NCI-H2171 treated with DMSO at 0.1 percent for 48 hours (cell line): ENCODE data around the gene ISLR.

ENCODE experiments used
- DNase-seq: peaks from one replicate; lab custom pipeline; 2025; lab: John Stamatoyannopoulos, UW

Gene ISLR

DNA sequence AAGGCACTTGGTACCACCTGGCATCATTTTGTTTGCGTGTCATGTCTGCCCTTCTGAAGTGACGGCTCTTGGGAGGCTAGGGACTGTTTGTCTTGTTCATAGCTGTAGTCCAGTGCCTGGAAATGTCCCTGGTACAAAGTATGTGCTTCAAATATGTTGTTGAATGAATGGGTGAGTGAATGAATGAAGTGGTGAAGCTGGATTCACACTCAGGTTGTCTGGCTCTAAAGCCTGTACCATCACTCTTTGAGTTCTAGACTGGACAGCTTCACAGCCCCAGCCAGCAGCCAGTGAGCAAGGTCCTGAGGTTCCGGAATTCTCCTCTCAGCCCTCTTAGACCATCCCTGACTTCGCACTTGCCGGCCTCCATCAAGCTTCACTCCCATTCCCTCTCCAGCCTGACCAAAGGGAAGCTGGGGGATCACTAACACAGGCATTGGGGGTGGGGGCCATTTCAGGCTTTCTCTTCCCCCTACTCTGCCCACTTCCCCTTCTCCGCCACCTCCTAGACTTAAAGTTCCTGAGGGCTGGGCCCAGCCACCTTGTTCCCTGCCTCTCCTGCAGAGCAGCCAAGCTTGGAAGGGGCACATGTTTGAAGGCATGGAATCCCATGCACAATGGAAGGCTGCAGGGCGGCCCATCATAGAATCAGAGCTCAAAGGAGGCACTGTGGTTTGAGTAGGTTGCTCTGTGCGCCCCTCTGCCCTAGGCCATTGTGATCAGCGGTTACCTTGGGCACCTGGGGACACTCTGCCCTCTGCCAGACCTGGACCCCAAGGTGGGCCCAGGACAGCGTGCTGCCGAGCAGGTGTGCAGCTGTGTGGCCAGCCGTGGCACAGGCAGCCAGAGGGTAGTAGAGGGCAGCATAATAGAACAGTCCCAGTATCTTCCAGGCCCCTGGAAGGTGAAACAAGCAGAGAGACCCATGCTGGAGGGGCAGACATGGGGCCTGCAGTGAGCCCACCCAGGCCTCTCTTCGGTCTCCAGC is 21.4 kb downstream of the ISLR start:
- no peak for DNase-seq

DNA sequence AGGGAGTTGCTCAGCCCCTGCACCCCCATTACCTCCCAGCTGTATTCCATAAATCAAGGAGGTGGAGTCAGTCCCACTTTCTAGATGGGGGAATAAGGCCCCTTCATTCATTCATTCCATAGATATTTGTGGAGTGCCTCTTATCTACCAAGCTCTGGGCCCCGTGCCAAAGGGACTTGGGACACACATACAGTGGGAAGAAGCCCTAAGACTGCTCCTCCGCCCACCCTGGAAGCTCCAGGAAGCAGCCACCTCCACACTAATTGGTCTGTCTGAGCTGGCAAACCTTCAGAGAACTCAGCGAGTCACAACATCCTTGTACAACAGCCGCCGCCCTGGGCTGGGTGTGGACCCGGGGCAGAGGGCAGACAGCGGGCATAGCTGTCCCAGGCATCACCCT is 22.7 kb downstream of the ISLR start:
- no peak for DNase-seq

- no peak for DNase-seq
These were observed 23.9 kb downstream of the ISLR start for GRCh38 chr15:74197176-74197965.

DNA sequence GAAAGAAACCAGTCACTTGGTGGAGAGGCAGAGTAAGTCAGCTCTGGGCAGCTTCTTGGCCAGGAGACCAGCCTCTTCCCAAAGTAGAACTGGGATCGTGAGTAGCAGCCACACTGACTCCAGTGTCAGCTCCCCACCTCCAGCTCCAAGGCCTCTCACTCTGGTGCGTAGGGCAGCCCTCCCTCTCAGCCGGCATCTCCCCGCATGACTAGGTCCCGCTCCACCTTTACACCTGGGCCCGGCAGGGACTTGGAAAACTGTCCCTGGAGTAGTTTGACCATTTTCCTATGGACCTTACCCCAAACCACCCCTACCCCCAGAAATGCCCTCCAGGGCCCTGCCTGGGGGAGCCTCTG is 25.8 kb downstream of the ISLR start:
- DNase-seq, result no peak

GRCh38 chr15:74200412-74200815 is 26.9 kb downstream of the ISLR start:
- DNase-seq, result no peak

DNA sequence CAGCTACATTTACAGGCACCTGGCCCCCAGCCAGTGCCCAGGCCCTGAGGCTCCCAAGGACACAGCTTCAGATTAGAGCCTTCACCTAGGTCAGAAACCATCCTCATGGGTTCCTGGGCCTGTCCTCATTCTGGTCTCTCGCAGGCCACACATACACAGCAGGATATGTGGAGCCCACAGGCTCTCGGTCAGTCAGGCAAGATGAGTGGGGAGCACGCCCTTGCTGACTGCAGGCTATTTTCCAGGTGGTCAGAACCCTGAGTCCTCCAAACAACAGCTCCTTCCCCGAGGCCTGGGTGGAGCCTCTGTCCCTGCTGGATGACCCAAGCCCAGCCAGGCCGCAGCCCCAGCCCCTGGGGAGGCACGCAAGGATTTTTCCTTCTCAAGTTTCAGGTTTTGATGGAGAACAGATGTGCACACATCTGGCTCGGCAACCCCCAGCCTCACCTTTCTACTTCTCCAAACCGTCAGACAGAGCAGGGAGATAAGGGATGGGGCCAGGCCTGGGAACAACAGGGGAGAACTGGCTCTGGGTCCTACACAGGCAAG is 27.4 kb downstream of the ISLR start:
- no peak for DNase-seq

DNA sequence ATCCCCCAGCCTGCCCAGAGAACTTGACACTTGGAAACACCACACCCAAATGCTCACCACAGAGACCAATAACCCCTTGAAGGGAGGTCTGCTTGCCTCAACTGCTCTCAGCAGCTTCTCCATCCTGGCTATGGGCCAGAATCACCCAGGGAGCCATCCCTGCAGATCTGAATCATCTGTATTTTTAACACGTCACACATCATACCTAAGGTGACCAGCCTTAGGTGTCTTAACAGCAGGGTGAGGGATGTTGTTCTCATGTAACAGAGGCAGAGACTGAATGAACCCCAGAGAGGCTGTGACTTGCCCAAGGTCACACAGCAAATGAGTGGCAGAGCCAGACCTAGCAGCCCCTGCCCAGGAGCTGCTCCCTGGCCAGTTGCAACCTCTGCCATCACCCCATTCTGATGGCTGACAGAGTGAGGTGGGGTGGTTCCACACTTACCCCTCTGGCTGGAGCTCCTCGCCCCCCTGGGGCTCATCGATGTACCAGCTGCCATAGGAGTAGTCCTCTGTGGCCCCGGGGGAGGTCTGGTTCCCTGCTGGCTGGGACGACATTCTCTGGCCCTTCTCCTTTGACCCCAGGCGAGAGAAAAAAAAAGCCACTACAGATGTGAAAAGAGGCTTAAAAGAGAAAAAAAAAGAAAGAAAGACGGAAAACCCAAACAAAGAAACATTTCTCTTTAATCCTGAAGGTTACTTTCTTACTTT is 28.4 kb downstream of the ISLR start:
- DNase-seq, result no peak

GRCh38 chr15:74202452-74203401 is 29.2 kb downstream of the ISLR start, which contains the start of gene STRA6:
Gene STRA6, minus strand, starts transcription at chr15:74202787. Its CDS starts 520 bp downstream, at chr15:74202267.
- no peak for DNase-seq

DNA sequence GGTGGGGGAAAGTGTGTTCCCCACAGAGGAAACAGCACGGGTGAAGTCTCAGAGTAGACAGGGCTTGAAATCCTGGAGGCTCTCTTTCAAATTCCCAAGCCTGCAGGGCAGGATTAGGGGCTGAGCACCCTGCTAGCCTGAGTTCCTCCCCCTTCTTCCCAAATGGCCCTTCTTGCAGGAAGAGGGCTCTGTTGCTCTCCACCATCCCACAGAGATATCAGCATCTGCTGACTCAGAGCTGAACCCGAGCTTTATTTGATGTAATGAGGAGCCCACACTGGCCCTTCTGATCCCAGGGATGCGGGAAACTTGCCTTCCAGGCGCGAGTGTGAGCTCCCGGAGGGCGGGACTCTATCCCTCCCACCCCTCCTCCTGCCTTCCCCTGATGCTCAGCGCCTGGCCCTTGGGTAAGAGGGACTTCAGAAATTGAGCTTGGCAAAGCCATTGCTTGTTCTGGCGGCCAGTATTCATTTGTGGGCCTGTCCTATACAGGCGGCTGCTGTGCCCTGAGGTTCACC is 30.5 kb downstream of the ISLR start:
- peak; percentile 30 for DNase-seq

DNA sequence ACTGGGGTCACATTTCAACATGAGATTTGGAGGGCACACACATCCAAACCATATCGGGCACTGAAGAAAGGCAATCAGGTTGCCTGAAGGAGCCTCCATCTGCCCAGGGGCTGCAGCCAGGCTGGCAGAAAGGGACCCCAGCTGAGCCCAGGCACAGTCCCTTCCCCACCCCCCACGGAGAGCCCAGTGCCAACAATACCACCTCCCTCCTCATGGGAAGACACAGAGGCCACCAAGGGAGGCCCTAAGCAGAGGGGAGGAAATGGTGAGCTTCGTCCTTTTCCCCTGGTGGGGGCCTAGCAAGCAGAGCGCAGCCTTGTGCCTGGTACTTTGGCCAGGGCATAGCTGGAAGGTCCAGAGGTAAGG is 32.1 kb downstream of the ISLR start:
- no peak for DNase-seq

- DNase-seq, result no peak
These were observed 33.3 kb downstream of the ISLR start for GRCh38 chr15:74206801-74207281.

- DNase-seq, result no peak
These were observed 34.3 kb downstream of the ISLR start for GRCh38 chr15:74207652-74208440.

DNA sequence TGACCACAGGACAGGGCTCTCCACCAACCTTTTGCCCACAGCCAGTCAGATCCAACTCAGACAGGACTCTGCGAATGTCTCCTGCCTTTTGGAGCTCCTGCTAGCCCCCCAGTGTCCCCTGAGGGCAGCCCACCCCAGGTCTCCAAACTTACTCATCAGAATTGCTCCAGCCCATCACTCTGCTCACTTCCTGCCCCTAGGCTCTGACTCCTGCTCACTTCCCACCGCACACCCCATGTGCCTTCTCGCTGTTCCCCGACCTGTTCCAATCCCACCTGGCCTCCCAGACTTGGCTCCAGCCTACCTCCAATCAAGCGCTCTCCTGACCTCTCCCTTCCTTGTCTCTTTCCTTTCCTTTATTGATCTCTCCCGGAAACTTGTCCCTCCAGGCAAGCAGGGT is 35.0 kb downstream of the ISLR start:
- DNase-seq, result no peak

DNA sequence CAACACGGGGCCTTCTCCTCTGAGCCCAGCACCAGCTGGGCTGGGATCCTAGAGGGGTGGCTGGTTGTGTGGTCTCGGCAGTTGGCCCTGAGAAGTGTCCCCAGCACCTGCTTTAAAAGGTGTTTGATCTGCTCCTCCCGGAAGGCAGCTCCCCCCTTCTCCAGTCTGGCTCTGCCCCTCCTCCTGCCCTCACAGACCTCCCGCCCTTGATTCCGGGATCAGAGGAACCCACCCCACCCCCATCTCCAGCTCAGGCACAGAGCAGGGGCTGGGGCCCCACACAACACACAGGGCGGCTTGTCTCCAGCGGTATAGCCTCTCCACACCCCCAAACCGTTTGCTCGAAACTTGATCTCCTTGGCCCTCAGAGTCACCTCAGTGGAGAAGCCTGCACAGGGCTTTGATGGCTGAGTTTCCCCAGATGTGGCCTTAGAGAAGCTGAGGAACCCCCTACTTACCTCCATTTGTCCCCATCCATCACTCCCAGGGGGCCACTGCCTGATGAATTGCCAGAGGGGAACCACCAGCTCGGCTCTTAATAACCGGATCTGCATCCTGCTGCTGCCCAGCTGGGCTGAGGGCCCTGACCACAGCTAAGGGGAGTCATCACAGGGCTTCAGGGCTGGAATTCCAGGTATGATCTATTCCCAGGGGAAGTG is 35.5 kb downstream of the ISLR start:
- DNase-seq, result peak; percentile 85

GRCh38 chr15:74209560-74209958 is 36.0 kb downstream of the ISLR start:
- DNase-seq, result peak; percentile 32

- no peak for DNase-seq
These were observed 36.6 kb downstream of the ISLR start for GRCh38 chr15:74209997-74210671.

- no peak for DNase-seq
These were observed 37.2 kb downstream of the ISLR start for GRCh38 chr15:74210729-74211128.

- DNase-seq, result no peak
These were observed 38.1 kb downstream of the ISLR start for GRCh38 chr15:74211656-74212055.

DNA sequence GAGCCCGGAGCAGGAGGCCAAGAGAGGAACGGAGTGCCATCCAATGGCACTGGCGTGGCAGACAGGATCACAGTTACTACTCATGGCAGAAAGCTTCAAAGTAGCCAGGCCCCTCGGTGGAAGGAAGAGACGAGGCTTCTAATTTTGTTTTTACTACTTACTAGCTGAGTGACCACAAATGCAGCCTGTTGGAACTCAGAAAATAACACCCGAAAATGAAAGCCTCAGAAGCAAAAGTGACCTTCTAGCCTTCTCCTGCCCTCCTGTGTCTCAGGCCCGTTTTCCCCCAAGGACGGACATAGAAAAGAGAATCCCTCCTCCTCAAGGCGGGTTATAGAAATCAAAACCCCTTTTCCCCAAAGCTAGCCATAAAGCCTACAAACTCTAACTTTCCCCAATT is 39.0 kb downstream of the ISLR start:
- no peak for DNase-seq
